A673 (cell line): ENCODE measurements around the gene NAALADL2. TPM values are rescaled to one million over a fixed set of nuclear protein-coding genes. Genes with fewer than 3 reads are reported as not detected.

Source experiments
- BruUV-seq: library from RNA; stranded (reverse); fragments of 400-500 nt; replicated peaks from 2 replicates; lab custom pipeline; 2021; lab: Mats Ljungman, UMichigan
- CTCF ChIA-PET: fragments of 300-600 bp; sonication (Branson Sonifier 250); formaldehyde crosslinking; loops from one replicate; lab custom pipeline; 2022; ENCODE audit warnings: antibody characterized with exemption; lab: Charles Lee
- POLR2A ChIA-PET: fragments of 300-600 bp; sonication (Branson Sonifier 250); formaldehyde crosslinking; loops from one replicate; lab custom pipeline; 2022; ENCODE audit warnings: antibody characterized with exemption; ENCODE audit not compliant: low non-redundant PET; lab: Charles Lee
- DNase-seq: peaks from one replicate; pipeline ENCODE4 v3.0.0-alpha.2; 2015; ENCODE audit warnings: low spot score
- H3K27ac ChIP-seq: fragments of 200-600 bp; sonication (generic); 2 replicates; pipeline ENCODE4 v1.5.1; 2016; ENCODE audit warnings: mixed run types, low read depth, mild to moderate bottlenecking, mixed read lengths, antibody characterized with exemption, low read length; ENCODE audit not compliant: poor library complexity, severe bottlenecking
- H3K27me3 ChIP-seq: fragments of 200-600 bp; sonication (generic); replicated peaks from 2 replicates; pipeline ENCODE4 v1.6.1; 2017; ENCODE audit warnings: mixed run types, low read depth, mild to moderate bottlenecking, mixed read lengths, antibody characterized with exemption, low read length; ENCODE audit not compliant: insufficient read depth, poor library complexity
- H3K36me3 ChIP-seq: fragments of 200-600 bp; sonication (generic); 2 replicates; pipeline ENCODE4 v1.6.1; 2016; ENCODE audit warnings: mixed run types, mild to moderate bottlenecking, mixed read lengths, antibody characterized with exemption, low read length; ENCODE audit not compliant: insufficient read depth, poor library complexity, severe bottlenecking
- H3K4me1 ChIP-seq: fragments of 200-600 bp; sonication (generic); 2 replicates; pipeline ENCODE4 v1.6.1; 2017; ENCODE audit warnings: mixed run types, mild to moderate bottlenecking, mixed read lengths, antibody characterized with exemption, low read length; ENCODE audit not compliant: insufficient read depth, poor library complexity, severe bottlenecking
- H3K4me3 ChIP-seq: fragments of 200-600 bp; sonication (generic); 2 replicates; pipeline ENCODE4 v1.5.1; 2016; ENCODE audit warnings: low read depth, mixed run types, mild to moderate bottlenecking, mixed read lengths, low read length; ENCODE audit not compliant: poor library complexity, severe bottlenecking
- H3K9me3 ChIP-seq: fragments of 200-600 bp; sonication (generic); 2 replicates; pipeline ENCODE4 v1.6.1; 2016; ENCODE audit warnings: mixed run types, low read depth, mild to moderate bottlenecking, mixed read lengths, antibody characterized with exemption, low read length; ENCODE audit not compliant: poor library complexity, severe bottlenecking
- EZH2 ChIP-seq: fragments of 200-600 bp; sonication (generic); IDR thresholded peaks from 2 replicates; pipeline ENCODE4 v1.6.1; 2017; ENCODE audit warnings: borderline replicate concordance, low read depth, mild to moderate bottlenecking, mixed read lengths, antibody characterized with exemption, low read length; ENCODE audit not compliant: poor library complexity, severe bottlenecking
- intact Hi-C: fragments of 100-400 bp; cut with micrococcal nuclease; formaldehyde crosslinking; loops from one replicate; pipeline ENCODE4 v1.10.0; 2022; ENCODE audit not compliant: unreplicated experiment
- total RNA-seq: library from RNA; stranded (reverse); gene quantifications from 2 replicates; pipeline ENCODE4 v1.2.3, GENCODE V29; 2021
- TF ChIP-seq, protein P1 (sequence below): fragments of 300-800, 200-600 bp; sonication (generic); conservative IDR thresholded peaks from 2 replicates; pipeline ENCODE4 v1.5.1; 2017; ENCODE audit warnings: low read depth, mild to moderate bottlenecking, antibody characterized with exemption, low read length, moderate library complexity, mixed read lengths

Gene NAALADL2
- total RNA-seq, 1 experiment from 2014 or later: 0.64 TPM

DNA sequence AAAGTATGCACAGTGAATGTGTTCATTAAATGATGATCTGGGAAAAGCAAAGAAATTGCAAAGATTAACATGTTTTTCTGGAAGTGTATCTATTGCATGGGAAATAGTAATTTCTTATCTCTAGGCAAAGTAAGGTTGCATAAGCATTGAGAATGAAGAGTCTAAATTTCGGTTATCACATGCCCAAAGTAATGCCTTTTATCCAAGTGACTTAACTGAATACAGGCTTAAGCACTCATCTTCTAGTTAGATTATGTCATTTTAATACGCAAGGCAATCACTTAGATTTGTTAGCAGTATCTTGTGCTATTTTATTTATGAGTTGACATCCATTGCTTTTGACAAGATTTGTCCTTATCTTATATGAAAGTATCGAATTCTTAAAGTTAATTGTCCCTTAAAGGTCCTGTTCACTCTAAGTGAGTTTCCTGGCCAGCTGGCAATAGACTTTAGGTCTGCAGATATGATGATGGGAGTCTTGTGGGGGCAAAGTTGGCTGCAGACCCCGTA is 100.5 kb downstream of the NAALADL2 start:
- Histone ChIP-seq H3K4me1 (no peaks in the 10 kb centered on the region), H3K36me3 (no peaks in the 10 kb centered on the region), H3K9me3 (no peaks in the 10 kb centered on the region), H3K27me3 (no peaks in the 10 kb centered on the region), H3K27ac (no peak overlapping the region), H3K4me3 (no peak overlapping the region)
- no peak for DNase-seq
- ChIA-PET CTCF (no interaction called here), POLR2A (no interaction called here)
- intact Hi-C loops: no loop called here
- TF ChIP-seq, protein P1, sequence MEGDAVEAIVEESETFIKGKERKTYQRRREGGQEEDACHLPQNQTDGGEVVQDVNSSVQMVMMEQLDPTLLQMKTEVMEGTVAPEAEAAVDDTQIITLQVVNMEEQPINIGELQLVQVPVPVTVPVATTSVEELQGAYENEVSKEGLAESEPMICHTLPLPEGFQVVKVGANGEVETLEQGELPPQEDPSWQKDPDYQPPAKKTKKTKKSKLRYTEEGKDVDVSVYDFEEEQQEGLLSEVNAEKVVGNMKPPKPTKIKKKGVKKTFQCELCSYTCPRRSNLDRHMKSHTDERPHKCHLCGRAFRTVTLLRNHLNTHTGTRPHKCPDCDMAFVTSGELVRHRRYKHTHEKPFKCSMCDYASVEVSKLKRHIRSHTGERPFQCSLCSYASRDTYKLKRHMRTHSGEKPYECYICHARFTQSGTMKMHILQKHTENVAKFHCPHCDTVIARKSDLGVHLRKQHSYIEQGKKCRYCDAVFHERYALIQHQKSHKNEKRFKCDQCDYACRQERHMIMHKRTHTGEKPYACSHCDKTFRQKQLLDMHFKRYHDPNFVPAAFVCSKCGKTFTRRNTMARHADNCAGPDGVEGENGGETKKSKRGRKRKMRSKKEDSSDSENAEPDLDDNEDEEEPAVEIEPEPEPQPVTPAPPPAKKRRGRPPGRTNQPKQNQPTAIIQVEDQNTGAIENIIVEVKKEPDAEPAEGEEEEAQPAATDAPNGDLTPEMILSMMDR: no peak
- no peak for TF ChIP-seq EZH2
- BruUV-seq: no TSS peak

DNA sequence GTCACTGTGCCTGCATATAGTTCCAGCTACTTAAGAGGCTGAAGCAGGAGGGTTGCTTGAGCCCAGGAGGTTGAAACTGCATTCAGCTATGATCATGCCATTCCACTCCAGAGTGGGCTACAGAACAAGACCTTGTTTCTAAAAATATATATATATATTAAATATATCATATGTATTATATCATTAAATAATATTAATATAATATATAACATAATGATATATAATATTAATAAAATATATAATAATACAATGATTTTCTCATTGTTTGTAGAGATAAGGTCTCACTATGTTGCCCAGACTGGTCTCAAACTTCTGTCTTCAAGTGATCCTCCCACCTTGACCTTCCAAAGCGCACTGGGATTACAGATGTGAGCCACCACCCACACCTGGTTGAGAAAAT is 101.8 kb downstream of the NAALADL2 start:
- no TSS peak for BruUV-seq
- no peak overlapping the region for H3K4me3 ChIP-seq
- no peak for DNase-seq

DNA sequence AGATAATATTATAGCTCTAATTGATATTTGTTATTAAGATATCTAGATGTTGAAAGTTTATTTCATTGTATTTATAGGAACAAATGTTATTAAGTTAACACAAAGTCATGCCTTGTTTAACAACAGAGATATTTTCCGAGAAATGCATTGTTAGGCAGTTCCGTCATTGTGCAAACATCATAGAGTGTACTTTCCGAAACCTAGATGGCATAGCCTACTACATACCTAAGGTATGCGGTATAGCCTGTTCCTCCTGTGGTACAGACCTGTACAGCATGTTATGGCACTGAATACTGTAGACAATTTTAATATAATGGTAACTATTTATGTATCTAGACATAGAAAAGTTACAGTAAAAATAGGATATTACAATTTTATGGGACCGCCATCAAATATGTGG is 114.3 kb downstream of the NAALADL2 start:
- no TSS peak for BruUV-seq
- Histone ChIP-seq H3K9me3 (no peaks in the 10 kb centered on the region), H3K27ac (no peak overlapping the region), H3K36me3 (no peaks in the 10 kb centered on the region), H3K4me3 (no peak overlapping the region), H3K4me1 (no peaks in the 10 kb centered on the region), H3K27me3 (no peaks in the 10 kb centered on the region)
- ChIA-PET CTCF (no interaction called here), POLR2A (no interaction called here)
- TF ChIP-seq EZH2: no peak
- TF ChIP-seq, protein P1: no peak
- intact Hi-C loops: no loop called here
- DNase-seq: no peak

More for the DNA sequence above, 101.8 kb downstream of the NAALADL2 start:
- no peak for TF ChIP-seq EZH2
- TF ChIP-seq, protein P1: no peak
- Histone ChIP-seq H3K27me3 (no peaks in the 10 kb centered on the region), H3K36me3 (no peaks in the 10 kb centered on the region), H3K4me1 (no peaks in the 10 kb centered on the region), H3K9me3 (no peaks in the 10 kb centered on the region), H3K27ac (no peak overlapping the region)
- CTCF ChIA-PET: no interaction called here
- POLR2A ChIA-PET: no interaction called here
- intact Hi-C loops: no loop called here
